Astrocyte of the hippocampus (primary cell): ENCODE results near the gene ATP9A.
"Not testable (repeated sequence)": the region's sequence is repeated elsewhere in the genome, so short reads cannot be mapped to it uniquely, and the experiment has no call there.

ENCODE experiments used
- DNase-seq: peaks from one replicate; pipeline ENCODE4 v3.0.0; 2011; ENCODE audit warnings: low read depth, low spot score

Gene ATP9A

DNA sequence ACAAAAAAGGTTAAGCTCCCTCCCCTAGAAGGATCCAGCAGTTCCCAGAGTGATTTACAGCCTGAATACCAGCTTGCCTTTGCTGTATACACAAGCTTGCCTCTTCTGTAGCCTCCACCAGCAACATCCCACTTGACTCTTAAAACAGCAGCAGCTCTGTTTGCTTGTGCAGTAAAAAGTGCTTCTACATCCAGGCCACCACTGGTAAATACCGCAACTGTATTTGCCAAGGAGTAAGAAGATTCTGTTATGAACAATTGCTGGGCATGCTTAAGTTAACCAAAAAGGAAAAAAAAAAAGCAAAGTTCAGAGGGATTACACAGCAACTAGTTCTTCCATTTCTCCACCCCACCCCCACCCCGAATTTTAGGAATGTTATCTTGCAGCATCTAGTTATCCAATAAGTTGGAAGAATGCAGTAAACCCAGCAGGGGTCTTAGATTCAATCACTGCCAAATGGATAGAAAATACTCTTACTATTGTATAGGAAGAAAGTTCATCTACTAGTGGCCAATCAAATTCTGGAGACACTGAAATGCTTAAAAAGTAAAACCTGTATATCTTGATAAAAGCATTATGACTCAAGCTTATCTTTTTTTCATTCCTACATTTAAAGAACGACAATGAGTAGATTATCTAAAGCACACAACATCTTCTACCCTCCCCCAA lies 29.3 kb upstream of the ATP9A start:
- peak; percentile 18 for DNase-seq

DNA sequence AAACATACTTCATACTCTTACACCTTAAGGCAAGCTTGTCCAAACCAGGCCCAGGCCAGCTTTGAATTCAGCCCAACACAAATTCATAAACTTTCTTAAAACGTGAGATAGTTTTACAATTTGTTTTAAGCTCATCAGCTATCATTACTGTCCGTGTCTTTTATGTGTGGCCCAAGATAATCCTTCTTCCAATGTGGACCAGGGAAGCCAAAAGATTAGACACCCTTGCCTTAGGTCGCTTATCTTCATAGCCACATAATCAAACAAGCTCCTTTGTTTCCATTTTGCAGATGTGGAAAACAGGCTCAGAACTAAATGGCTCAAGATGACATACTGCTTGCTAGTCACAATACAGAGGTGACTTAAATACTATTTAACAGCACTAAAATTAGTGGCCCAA lies 28.1 kb upstream of the ATP9A start:
- no peak for DNase-seq

DNA sequence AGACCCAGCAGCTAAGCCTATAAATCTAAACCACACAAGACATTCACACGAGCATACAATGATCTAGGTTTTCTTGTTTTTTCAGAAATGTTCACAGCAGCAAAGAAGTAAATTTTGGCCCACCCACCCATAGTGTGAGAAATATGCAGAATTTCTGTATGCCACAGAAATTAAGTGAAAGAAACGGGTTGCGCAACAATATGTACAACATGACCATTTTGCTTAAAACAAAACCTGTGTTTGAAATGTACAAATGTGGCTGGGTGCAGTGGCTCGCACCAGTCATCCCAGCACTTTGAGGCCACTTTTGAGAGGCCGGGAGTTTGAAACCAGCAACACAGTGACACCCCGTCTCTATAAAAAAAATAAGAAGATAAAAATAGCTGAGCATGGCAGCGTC lies 24.8 kb upstream of the ATP9A start:
- no peak for DNase-seq

DNA sequence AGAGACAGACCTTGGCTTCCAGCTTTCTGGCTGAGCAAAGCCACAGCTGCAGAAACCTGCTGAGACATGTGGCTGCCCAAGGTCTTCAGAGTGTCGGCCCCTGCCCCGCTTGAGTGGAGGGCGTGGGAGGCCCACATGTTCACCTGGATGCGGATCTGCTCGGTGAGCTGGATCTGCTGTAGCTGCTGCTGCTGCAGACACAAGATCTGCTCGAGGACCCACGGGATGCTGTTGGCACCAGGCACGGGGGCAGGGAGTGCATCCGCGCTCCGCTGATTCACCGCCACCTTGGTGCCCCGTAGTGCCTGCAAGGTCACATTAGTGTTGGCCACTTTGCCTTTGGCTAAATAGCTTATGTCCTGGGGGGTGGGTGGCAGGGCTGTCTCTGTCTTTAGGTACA lies 23.4 kb upstream of the ATP9A start:
- no peak for DNase-seq

DNA sequence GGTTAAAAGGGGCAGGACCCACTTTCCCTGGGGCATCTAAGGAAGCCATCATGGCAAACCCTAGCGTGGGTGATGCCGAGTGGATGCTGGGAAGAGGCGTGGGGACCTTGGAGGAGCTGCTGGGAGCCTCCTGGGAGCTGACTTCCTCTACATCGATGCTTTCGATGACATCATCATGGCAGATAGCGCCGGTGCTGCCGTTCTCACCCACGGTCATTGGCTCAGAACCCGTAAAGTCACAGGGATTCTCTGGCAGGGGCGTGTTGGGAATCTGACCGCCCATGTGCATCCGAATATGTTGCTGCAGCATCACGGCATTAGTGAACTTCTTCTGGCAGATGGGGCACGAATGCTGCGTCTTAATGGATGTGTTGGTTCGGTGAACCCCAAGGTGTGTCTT lies 22.1 kb upstream of the ATP9A start:
- DNase-seq: no peak

- no peak for DNase-seq
Measured at GRCh38 chr20:51789434-51789833, 21.2 kb upstream of the ATP9A start.

- no peak for DNase-seq
Measured at GRCh38 chr20:51788822-51789221, 20.6 kb upstream of the ATP9A start.

- DNase-seq: no peak
Measured at GRCh38 chr20:51784299-51784698, 16.1 kb upstream of the ATP9A start.

- DNase-seq: not testable (repeated sequence)
Measured at GRCh38 chr20:51778229-51778759, 10.1 kb upstream of the ATP9A start.

DNA sequence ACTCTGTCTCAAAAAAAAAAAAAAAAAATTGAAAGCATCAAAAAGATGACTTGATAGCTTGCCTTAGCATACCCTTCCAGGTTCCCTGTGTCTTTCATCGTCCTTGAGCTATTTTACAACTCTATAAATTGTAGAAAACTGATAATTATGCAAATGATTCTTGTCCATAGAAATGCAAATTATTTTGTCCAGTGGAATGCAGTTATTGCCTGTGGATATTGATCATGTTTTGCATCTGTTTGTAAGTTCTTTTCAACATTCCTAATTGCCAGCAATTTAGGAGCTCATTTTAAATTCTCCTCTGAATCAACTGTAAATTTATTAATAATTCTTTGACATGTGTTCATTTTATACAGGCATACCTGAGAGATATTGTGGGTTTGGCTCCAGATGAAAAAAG lies 7.1 kb upstream of the ATP9A start:
- DNase-seq: no peak

- DNase-seq: no peak
Measured at GRCh38 chr20:51772236-51772635, 4.0 kb upstream of the ATP9A start.

DNA sequence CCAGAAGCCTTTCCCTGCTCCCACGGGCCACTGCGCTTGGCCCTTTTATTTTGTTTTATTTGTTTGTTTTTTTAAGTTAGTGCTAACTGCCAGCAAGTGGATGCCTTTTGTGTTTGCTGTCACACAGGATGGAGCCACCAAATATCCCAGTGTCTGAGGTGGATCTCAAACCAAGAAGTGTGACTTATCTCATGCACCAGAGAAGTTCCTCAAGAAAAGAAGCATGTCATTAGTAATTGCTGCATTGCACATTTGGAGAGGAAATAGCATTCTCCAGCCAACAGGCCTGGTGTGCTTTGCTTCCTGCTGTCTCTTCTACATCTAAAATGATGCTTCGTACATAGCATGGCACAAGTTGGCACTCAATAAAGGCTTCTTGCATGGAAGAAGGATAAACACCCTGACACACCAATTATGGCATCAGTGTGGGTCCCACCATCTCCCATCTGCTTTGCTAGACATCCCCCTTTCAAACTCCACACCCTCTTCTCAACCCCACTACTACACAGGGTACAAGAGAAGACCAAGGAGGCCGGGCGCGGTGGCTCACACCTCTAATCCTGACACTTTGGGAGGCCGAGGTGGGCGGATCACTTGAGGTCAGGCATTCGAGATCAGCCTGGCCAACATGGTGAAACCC lies 1.9 kb upstream of the ATP9A start:
- DNase-seq: no peak

- peak; percentile 19 for DNase-seq
Measured at GRCh38 chr20:51768759-51769517, 748 bp upstream of the ATP9A start.

- DNase-seq: peak; percentile 71
Measured at GRCh38 chr20:51766994-51767866, 960 bp downstream of the ATP9A start.

GRCh38 chr20:51765381-51765780 lies 2.8 kb downstream of the ATP9A start:
- not testable (repeated sequence) for DNase-seq

- peak; percentile 18 for DNase-seq
Measured at GRCh38 chr20:51763965-51764602, 4.1 kb downstream of the ATP9A start.

DNA sequence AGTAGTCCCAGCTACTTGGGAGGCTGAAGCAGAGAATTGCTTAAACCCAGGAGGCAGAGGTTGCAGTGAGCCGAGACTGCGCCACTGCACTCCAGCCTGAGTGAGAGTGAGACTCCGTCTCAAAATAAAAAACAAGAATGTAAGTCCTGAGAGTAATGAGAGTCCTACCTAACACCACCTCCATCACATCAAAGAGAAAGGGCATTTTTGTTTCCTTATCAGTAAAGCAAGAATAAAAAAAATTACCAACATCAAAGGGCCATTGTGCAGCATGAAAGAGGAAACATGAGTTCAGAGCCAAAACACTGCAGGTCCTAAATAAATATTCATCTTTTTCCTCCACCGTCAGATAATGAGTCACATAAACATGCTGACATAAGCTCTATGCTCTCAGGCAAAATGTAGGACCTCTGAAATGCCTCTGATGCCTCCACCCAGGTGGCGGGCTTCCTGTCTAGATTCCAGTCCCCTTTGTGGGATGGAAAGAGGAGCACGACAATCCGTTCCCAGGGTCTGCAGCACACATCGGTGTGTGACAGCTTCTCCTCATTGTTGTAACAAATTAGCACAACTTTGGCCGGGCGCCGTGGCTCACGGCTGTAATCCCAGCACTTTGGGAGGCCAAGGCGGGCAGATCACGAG lies 7.2 kb downstream of the ATP9A start:
- peak; percentile 79 for DNase-seq

GRCh38 chr20:51759769-51760510 lies 8.2 kb downstream of the ATP9A start:
- DNase-seq: peak; percentile 65

- no peak for DNase-seq
Measured at GRCh38 chr20:51758978-51759544, 9.1 kb downstream of the ATP9A start.

- DNase-seq: no peak
Measured at GRCh38 chr20:51757226-51757625, 11.0 kb downstream of the ATP9A start.
